LHCN-M2 (cell line): Measurements from ENCODE around the gene DUSP22. TPM values are rescaled to one million over a fixed set of nuclear protein-coding genes. Genes with fewer than 3 reads are reported as not detected.

Experiments
- DNase-seq: peaks from one replicate; pipeline ENCODE4 v3.0.0-alpha.2; 2012; ENCODE audit warnings: low read depth
- total RNA-seq: library from RNA; depleted of rRNA; stranded (reverse); fragments of >200 nt; gene quantifications from 2 replicates; pipeline ENCODE4 v1.2.3, GENCODE V29; 2014

The DUSP22 gene
- total RNA-seq, 1 experiment from 2014 or later: 14.9 TPM

DNA sequence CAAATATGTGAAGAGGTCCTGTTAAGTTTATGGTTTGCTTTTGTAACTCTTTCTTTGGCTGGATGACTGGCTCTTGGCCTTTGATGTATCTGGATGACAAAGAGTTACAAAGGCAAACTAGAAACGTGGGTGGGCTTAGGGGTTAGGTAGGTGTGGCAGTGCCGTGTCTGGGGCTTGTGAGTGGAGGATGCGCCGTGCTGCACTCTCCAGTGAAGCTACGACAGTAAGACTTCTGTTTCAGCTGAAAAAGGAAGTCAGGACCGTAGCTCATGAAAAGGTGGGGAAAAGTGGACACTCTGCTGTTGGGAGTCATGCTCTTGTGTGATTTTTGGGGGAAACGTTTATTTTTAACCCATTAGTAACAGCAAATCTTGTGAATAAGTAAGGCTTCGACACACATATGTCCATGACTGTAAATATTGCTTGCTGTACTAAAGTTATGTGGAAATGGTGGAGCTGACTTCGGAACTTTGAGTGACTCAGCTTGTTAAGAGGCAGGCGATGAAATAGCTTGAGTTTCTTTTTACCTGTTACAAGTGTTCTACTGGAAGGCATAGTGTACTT, 45.6 kb downstream of the DUSP22 start:
- no peak for DNase-seq

DNA sequence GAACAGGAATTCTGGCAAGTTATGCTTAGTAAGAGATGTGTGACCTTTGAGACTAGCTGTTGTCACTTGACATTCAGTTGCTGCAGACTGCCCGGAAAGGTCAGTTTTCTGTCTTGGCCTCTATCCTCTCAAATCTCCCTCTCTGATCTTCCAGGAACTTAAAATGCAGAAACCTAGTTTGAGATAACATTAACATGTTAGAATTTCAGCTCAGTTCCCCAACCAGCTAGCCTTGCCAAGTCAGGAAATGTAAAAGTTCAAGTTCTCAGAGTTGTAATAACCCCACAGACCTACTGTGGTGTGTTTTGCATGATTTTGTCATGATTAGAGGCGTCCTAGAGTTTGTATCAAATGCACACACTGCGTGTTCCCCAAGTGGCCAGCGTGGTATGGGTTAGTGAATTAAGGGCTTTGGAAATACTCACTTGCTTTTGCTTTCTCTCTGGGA, 46.6 kb downstream of the DUSP22 start:
- DNase-seq: no peak

DNA sequence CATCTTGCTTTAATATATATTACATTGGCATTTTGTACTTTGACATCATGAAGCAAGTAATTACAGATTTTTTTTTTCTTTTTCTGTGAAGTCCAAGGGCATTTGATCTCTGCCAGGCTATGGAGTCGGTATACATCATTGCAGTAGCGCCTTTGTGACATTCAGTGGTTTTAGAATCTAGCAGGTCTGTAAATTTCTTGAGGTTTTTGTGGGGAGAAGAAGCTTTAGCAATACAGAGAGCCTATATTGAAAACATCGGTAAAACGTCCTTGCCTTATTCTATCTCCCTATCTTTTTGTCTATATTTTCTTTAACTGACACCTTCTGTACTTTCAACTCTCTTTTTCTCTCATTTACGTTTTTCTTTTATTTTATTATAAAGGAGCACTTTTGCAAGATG, 47.2 kb downstream of the DUSP22 start:
- DNase-seq: no peak

DNA sequence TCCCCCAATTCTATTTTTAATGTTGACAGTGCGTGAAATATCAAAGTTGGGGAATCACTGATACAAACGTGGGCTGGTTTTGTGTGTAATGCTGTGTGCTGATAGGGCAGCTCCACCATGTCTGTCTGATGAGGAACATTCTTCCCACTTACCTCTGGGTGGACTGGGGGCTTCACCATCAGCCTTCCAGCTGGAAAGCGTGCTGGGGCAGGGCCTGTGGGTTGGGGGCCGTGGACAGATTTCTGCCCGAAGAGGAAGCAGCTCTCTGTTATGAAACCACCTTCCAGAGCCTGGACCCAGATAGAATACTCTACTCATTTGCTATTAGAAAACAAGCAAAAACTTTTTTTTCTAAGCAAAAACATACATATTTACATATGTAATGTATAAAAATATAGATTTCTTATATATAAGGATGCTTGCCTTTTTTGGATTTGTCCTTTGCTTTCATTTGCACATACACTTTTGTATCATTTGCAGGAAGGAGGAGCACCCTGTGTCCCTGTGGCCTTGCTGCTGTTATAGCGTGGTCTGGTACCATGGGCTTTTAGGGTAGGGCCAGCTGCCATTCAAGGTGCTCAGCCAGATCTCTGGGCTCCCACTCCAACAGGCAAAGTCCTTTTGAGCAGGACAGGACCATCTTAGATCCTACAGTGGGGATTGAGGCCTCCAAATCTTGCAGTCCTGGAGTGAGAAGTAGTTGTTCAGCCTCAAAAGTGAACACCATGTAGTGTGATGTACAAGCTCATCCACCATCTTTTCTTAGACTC, 48.1 kb downstream of the DUSP22 start:
- DNase-seq: no peak

DNA sequence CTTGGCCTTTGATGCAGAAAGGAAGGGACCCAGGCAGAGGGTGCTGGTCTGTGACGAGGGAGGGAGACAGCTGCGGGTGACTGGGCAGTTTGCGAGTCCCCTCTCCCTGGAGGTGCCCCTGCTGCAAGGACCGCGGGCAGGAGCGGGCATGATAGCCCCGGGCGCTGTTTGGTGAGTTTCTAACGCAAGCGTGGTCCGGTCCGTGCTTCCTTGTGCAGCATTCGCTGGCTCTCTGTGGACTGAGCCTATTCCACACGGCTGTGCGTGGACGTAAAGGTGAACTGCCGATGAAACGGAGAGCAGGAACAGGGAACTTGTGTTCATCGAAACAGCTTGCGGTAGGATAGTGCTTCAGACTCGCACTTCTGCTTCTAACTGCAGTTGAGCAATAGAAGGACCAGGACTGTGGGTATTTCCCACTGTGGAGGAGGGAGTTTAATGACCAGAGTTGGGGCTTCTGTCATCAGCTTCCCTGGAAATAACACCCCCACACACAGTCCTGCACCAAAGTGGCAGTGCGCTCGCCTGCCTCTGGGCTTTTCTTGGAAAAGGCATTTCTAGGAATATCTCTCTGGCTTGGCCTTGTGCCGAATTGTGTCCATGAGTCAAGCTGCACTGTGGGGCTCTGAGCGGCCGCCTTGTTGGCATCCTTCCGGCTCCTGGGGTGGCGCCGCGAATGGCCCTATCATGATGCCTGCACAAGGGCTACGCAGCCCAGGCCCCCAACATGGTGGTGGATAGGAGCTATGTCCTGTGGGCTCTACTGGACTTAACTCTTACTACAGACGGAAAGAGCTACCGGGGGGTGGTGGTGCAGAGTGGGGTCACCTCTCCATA, 48.9 kb downstream of the DUSP22 start:
- no peak for DNase-seq

DNA sequence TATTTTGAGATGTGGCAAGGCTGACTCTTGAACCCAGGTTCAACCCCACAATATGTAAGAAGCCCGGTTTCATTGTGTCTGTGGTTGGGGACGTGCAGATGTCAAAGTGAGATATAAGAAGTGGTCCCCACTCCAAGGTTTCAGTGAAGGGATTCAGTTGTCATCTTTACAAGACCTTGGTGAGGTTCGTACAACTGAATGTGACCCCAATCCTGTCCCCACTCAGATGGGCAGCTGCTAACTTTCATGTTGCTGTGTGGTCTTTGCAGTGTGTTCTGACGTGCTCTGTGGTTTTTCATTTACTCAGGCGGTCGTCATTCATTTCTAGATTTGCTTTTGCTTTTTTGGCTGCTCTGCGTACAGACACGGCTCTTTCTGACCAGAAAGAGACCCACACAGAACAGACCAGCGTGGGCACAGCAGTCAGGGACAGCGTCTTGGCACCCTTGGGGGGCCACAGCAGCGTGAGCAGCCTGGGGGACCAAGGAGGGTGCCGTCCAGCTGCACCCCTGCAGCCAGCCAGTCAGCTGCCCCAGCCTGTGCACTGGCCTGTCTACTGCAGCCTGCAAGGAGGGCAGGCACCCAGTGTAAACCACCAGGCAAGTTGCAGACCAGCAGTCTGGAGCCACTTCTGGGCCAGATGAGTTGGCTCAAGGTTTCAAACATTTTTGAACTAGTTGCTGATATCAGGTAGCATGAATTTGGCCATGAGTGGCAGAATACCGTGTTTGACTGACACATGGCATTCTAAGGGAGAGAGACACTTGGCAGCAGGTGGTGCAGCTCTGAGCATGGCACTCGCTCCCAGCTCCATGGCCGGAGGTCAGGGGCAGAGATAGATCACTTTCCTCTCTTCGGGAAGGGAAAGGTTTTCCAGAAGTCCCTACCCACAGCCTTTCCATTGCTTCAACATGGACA, 49.9 kb downstream of the DUSP22 start:
- no peak for DNase-seq

DNA sequence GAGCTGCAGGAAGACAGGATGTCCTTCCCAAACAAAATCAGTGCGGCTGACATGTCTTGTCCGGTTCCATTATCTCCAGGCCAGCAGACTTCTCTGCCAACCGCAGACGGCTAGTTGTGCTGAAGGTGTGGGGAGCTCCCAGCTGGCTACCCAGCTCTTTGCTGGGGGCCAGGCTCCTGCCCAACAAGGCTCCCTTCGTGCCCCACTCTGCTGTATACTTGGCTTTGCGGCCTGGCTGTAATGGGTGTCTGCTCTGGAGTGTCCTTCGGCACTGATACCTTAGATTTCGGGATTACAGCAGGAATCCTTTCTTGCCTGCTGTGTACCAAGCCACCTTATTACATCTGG, 50.5 kb downstream of the DUSP22 start:
- no peak for DNase-seq

DNA sequence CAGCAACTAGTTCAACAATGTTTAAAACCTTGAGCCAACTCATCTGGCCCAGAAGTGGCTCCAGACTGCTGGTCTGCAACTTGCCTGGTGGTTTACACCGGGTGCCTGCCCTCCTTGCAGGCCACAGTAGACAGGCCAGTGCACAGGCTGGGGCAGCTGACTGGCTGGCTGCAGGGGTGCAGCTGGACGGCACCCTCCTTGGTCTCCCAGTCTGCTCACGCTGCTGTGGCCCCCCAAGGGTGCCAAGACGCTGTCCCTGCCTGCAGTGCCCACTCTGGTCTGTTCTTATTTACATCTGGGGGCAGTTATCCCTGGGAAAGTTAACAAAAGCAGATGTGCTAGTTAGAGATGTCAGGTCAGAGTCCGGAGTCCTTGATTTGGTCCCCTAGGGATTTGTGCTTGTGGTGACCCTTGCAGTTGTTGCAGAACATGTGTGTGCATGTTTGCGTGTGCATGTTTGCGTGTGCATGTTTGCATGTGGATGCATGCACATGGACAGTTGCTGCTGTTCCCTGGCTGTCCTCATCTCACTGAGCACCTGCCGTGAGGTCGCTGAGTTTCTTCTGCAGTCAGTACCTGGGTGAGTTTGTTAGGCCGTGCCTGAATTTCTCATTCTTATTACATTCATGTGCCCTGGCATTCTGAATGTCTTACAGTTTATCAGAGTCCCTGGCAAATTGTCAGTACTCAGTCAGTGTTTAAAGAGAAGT, 51.1 kb downstream of the DUSP22 start:
- DNase-seq: no peak

DNA sequence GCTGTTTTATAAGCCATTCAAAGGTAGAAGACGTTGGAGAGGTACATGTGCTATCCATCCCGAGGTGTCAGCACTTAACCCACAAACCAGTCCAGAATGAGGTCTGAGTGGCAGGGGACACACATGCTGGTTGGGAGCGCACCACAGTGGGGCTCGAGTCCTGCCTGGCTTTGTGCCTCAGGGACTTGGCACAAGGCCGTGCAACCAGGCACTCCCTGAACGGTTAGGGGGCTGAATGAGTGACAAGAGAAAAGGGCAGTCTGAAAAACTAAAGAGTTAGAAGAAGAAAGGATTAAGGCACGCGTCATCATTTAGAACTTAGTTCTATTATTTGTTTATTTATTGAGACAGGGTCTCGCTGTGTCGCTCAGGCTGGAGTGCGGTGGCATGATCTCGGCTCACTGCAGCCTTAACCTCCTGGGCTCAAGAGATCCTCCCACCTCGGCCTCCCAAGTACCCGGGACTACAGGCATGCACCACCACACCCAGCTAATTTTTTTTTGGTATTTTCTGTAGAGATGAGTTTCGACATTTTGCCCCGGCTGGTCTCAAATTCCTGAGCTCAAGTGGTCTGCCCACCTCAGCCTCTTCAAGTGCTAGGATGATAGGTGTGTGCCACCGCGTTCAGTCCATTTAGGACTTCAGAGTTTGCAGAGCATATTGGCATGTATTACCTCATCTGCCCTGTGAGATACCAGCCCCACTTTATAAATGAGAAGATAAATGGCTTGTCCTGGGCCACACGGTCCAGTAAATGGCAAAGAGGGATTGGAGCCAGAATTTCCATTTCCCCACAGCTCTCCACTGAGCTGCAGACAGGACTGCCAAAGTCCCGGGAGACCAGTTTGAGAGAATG, 51.9 kb downstream of the DUSP22 start:
- DNase-seq: no peak

DNA sequence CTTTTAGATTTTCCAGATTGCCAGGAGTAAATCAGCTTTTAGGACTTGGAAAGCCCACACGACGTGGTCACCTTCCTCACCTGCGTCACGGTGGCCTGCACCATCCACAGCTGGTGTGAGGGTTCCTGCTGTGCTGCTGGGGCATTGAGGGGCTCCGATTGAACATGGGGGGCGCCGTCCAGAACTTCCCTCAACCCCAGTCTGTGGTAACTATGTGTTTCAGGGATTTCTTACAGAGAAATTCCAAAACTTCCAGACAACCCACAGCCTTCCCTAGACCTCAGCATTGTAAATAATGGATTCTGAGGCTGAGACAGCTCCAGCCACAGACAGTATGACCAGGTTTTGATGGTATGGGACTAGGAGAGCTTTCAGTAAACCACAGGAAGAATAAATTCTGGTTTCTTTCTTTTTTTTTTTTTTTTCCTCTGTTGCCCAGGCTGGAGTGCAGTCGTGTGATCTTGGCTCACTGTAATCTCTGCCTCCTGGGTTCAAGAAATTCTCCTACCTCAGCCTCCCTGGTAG, 52.6 kb downstream of the DUSP22 start:
- no peak for DNase-seq

DNA sequence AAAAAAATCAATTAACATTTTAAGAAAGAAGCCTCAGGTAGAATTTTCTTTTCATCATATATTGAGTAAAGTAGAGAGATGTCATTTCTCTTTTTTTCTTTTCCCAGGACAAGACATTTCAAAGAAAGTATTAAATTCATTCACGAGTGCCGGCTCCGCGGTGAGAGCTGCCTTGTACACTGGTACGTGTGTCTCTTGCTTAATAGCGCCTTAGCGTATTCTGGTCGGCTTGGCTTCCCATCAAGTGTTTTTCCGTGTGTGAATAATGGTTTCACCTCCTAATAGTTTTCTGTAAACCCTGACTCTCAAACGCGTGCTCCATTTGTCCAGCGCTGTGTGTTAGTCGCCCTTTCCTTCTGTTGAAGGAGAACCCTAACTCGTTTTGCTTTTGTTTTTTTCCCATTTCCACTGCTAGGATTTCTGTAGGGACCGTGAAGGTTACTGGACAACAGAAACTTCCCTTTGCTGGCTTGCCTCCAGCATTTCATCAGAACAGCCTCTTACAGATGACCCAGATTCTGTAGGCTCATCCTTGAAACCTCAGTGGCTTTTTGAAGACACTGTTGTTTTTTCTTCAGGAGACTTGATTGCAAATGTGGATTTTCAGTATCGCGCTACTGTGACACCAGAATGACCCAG, 53.6 kb downstream of the DUSP22 start:
- DNase-seq: peak; percentile 7

DNA sequence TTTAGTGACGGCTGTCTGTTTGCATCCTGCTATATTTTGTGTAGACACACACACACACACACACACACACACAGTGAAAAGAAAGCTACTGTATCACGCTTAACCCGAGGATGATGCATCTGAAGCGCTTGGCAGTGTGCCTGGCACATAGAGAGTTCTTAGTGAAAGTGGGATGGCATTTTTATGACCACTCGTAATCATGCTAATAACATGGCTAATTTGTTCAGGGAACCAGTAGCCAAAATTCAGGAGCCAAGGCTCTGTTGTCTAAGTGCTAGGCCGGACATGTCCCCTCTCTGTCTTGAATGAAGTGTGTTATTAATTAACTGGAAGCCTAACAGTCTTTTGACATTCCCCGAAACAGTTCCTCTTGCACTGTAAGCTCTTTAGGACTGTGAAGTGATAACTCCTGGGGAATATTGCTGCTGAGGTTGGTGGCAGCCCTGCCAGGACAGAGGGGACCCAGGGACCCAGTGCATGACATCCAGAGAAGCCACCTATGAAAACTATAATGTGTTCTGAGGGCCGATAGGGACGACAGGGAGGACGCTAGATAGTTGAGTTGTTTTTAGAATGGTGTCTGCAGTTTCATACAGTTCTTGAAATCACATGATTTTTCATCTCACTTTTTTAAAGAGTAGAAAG, 54.2 kb downstream of the DUSP22 start:
- peak; percentile 13 for DNase-seq

DNA sequence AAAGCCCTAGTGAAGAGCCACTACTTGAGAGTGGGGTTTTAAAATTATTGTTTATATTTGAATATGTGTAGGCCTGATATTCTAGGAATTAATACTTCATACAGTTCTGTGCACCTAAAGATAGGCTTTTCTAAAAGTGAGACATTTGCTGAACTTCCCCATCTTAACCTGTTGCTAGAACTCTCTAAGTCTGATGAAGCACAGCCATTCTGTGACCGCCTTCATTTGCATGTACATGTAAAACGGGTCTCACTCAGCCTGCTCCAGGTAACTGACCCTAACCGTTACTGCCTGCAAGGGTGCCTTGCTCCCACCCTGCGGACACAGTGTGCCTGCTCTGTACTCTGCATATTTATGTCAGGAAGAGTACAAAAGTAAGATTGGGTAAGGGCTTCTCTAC, 54.9 kb downstream of the DUSP22 start:
- DNase-seq: no peak

DNA sequence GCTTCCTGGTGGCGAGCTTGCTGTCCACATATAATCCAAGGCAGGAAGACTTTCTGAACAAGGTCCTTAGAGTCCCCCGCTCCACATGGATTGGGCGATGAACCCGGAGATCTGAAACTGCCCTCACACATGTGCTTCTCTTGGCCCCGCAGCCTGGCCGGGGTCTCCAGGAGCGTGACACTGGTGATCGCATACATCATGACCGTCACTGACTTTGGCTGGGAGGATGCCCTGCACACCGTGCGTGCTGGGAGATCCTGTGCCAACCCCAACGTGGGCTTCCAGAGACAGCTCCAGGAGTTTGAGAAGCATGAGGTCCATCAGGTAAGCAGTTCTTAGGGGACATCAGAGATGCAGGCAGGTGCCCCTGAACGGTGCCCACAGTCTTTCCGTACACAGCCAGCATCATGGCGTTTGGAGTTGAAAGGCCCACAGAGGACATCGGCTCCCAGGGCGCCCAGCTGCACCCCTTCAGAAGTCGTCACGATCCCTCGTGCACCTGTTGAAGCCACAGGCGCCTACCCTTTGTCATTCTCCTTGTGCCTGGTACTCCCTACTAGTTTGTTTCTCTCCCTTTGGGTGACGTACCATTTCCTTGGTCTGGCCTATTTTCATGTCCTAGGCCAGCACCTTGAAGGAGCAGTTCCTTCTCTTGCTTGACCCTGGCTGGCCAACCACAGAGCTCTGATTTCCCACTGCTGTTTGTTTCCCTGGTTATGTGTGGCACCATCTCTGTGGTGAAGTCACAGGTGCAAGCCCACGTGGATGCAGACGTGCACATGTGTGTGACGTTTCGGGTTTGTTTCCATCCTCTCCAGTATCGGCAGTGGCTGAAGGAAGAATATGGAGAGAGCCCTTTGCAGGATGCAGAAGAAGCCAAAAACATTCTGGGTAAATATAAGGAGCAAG, 55.9 kb downstream of the DUSP22 start:
- no peak for DNase-seq

DNA sequence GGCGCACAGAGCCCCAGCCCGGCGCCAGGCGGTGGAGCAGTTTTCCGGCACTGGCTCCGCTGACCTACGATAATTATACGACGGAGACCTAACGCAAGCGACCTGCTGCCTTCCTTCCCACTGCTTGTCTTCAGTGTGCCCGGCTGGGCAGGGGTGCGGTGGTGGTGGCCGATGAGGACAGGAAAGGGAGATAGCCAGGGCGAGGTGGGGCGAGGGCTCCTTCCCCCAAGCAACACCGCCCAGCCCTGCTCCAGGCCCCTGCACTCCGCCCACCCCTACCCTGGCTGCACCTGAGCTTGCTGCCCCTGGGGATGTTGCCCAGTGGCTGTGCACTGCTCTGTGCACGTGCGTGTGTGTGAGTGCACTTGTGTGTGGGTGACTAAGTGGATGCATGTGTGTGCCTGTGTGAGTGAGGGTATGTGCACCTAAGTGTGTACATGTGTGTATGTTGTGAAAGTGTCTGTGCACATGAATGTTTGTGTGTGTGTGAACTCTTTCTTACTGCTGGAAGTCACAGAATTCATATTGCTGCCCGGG, 56.6 kb downstream of the DUSP22 start:
- no peak for DNase-seq

DNA sequence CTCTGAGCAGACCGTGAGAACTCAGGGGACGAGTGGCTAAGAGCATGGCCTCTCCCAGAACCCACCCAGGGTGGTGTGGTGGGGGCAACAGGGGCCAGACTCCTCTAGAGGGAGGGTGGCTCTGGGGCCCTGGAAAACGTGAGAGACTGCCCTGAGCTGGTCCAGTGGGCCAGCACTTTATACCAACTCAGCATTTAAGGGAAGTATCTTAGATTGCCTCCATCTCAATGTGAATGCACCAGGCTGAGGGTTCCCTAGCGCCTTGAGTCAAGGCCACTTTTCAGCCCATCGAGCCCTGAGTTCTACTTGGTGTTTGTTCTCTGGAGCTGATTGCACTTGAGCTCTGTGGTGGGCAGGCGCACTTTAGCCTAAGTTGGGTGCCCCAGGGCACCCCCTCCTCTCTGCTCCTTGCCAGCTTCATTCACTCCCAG, 57.2 kb downstream of the DUSP22 start:
- DNase-seq: no peak

DNA sequence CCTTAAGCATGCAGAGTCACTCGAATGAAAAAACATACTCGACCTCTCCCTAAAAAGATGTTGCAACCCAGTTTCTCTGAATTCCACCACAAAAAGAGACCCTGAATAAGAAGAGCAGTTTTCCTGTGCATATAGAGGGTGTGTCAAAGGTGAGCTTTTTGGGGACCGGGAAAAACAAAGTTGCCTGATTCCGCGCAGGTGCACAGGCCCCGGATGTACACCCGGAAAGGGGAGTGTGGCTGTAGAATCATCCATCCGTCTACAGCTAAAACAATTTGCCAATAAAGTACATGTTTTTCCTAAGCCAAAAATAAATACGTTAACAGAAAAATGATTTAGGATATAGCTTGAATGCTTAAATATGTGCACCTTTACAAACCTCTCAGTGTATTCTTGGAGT, 58.1 kb downstream of the DUSP22 start:
- no peak for DNase-seq
